Suprapubic skin (tissue), 3 donors: Measurements from ENCODE around the gene EPB41L5.

ENCODE experiments used
- EP300 ChIP-seq: sonication (generic); formaldehyde crosslinking; IDR thresholded peaks from one replicate; pipeline ENCODE4 v1.6.1; 2017; ENCODE audit warnings: antibody characterized with exemption
- POLR2A ChIP-seq, 2 donors: fragments of 450-650 bp; IDR thresholded peaks; one replicate each; pipeline ENCODE4 v1.6.1; 2017; ENCODE audit warnings: antibody characterized with exemption in 2 of 2, mild to moderate bottlenecking in 2 of 2, moderate library complexity in 2 of 2
- TF ChIP-seq, protein P1 (sequence below), 2 donors: fragments of 200-600 bp in 1 of 2; fragments of 450-650 bp in 1 of 2; sonication (generic) in 1 of 2; IDR thresholded peaks; one replicate each; pipeline ENCODE4 v1.5.1; 2016 to 2019; ENCODE audit warnings: antibody characterized with exemption in 2 of 2, mild to moderate bottlenecking in 1 of 2, moderate library complexity in 1 of 2

GRCh38 chr2:120208381-120209353 is 195.8 kb downstream of the EPB41L5 start:
- no peak for TF ChIP-seq EP300
- TF ChIP-seq, protein P1, sequence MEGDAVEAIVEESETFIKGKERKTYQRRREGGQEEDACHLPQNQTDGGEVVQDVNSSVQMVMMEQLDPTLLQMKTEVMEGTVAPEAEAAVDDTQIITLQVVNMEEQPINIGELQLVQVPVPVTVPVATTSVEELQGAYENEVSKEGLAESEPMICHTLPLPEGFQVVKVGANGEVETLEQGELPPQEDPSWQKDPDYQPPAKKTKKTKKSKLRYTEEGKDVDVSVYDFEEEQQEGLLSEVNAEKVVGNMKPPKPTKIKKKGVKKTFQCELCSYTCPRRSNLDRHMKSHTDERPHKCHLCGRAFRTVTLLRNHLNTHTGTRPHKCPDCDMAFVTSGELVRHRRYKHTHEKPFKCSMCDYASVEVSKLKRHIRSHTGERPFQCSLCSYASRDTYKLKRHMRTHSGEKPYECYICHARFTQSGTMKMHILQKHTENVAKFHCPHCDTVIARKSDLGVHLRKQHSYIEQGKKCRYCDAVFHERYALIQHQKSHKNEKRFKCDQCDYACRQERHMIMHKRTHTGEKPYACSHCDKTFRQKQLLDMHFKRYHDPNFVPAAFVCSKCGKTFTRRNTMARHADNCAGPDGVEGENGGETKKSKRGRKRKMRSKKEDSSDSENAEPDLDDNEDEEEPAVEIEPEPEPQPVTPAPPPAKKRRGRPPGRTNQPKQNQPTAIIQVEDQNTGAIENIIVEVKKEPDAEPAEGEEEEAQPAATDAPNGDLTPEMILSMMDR (IDR thresholded peaks at IDR 0.05) = no peak
- TF ChIP-seq POLR2A (IDR thresholded peaks at IDR 0.05) = no peak
